ENCODE measurements around the gene ARSB. TPM values are rescaled to one million over a fixed set of nuclear protein-coding genes. Genes with fewer than 3 reads are reported as not detected.
A peak's percentile ranks its signal among the peaks of the same experiment; 100 is the strongest.

ARSB gene
- total RNA-seq, 1 donor from 2014 or later, result 21.6 TPM

DNA sequence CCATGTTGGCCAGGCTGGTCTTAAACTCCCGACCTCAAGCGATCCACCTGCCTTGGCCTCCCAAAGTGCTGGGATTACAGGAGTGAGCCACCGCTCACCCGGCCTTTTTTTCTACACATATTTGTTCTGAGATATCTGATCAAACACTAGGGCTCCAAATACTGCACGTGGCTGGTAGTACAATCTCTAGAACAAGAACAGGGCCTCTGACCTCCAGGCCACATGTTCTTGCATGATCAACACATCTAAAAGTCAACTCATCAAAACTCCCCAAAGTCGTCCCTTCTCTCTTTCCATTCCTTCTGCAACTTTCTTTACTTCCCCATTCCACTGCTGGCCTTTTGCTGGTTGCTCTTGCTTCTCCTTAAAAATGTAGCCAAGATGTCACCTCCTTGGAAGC is 223.3 kb downstream of the ARSB start:
- DNase-seq (no peak), ATAC-seq (no peak)
- Histone ChIP-seq H3K4me1 (no peaks in the 10 kb centered on the region), H3K36me3 (no peaks in the 10 kb centered on the region), H3K27me3 (ENCODE audit: low read depth) (no peaks in the 10 kb centered on the region), H3K9me3 (no peaks in the 10 kb centered on the region), H3K27ac (no peak overlapping the region), H3K4me3 (no peak overlapping the region)
- intact Hi-C loops (cut with DNase I), result no loop called here
- TF ChIP-seq CTCF (IDR thresholded peaks at IDR 0.05), result no peak

DNA sequence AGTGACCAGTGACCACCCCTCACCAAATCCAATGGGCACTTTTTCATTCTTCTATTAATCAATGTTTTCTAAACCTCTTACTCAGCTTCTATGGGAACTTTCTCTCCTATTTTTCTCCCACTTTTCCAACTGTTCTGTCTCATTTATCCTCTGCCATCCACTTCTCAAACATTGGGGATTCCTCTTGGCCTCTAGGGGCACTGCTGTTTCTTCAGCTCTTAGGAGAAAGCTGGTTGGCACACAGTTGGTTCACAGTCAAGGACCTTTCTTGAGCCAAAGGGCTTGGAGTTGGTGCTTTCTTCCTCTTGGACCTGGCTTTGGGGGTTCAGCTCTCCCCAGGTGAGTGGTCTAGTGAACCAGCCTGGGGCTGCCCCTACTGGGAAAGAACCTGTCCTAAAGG is 224.3 kb downstream of the ARSB start:
- no peak for TF ChIP-seq CTCF (IDR thresholded peaks at IDR 0.05)
- ATAC-seq (no peak), DNase-seq (no peak)
- no peak overlapping the region for H3K27ac ChIP-seq
- intact Hi-C loops (cut with DNase I), result no loop called here
- no peak overlapping the region for H3K4me3 ChIP-seq
- H3K9me3 ChIP-seq, result no peaks in the 10 kb centered on the region
- no peaks in the 10 kb centered on the region for H3K27me3 ChIP-seq (ENCODE audit: low read depth)
- no peaks in the 10 kb centered on the region for H3K4me1 ChIP-seq
- no peaks in the 10 kb centered on the region for H3K36me3 ChIP-seq

DNA sequence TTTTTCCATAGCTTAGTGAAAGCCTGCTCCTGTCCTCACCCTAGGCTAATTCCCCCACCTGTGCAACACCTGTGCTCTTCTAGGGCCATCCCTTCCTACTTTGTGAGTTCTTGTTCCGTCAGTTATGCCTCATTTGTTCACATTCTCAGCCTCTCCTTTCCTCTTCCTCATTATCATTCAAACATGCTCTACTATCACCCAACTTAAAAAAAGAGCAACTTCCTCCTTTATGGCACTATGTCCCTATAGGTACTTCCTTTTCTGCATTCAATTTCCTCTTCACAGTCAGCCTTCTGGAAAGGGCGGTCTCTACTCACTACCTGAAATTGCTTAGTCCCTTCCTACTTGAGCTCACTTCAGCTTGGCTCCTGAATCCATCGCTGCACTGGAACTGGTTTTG is 224.7 kb downstream of the ARSB start:
- no peak for TF ChIP-seq CTCF (IDR thresholded peaks at IDR 0.05)
- no peaks in the 10 kb centered on the region for H3K27me3 ChIP-seq (ENCODE audit: low read depth)

GRCh38 chr5:78758169-78758839 is 226.8 kb downstream of the ARSB start:
- ATAC-seq, result no peak
- Histone ChIP-seq H3K4me3 (no peak overlapping the region), H3K36me3 (no peaks in the 10 kb centered on the region), H3K9me3 (no peaks in the 10 kb centered on the region), H3K27ac (no peak overlapping the region), H3K4me1 (no peaks in the 10 kb centered on the region), H3K27me3 (ENCODE audit: low read depth) (no peaks in the 10 kb centered on the region)
- intact Hi-C loops (cut with DNase I), result no loop called here
- TF ChIP-seq CTCF (IDR thresholded peaks at IDR 0.05), result no peak
- no peak for DNase-seq

More for the DNA sequence above, 224.7 kb downstream of the ARSB start:
- intact Hi-C loops (cut with DNase I), result no loop called here
- Histone ChIP-seq H3K36me3 (no peaks in the 10 kb centered on the region), H3K4me1 (no peaks in the 10 kb centered on the region), H3K27ac (no peak overlapping the region), H3K4me3 (no peak overlapping the region), H3K9me3 (no peaks in the 10 kb centered on the region)
- no peak for DNase-seq
- ATAC-seq, result peak; percentile 51 to 68

GRCh38 chr5:78757269-78758053 is 227.6 kb downstream of the ARSB start:
- no peak for ATAC-seq
- H3K36me3 ChIP-seq, result no peaks in the 10 kb centered on the region

More at GRCh38 chr5:78757269-78758053, 227.6 kb downstream of the ARSB start:
- Histone ChIP-seq H3K9me3 (no peaks in the 10 kb centered on the region), H3K27me3 (ENCODE audit: low read depth) (no peaks in the 10 kb centered on the region), H3K27ac (no peak overlapping the region), H3K4me3 (no peak overlapping the region), H3K4me1 (no peaks in the 10 kb centered on the region)
- no peak for TF ChIP-seq CTCF (IDR thresholded peaks at IDR 0.05)
- no peak for DNase-seq
- intact Hi-C loops (cut with DNase I), result no loop called here
